SU-DHL-6 (cell line): ENCODE measurements around the gene URM1.
A peak's percentile ranks its signal among the peaks of the same experiment; 100 is the strongest.

ENCODE experiments used
- H2AFZ ChIP-seq: fragments of 200-600 bp; sonication (generic); 2 replicates; pipeline ENCODE4 v1.6.1; 2014; ENCODE audit warnings: low read depth, mild to moderate bottlenecking, moderate library complexity, mixed read lengths, antibody characterized with exemption, low read length; ENCODE audit not compliant: severe bottlenecking
- H3F3A ChIP-seq: fragments of 200-600 bp; shearing (Covaris generic); 2 replicates; pipeline ENCODE4 v1.6.0; 2016; ENCODE audit warnings: antibody characterized with exemption, mild to moderate bottlenecking; ENCODE audit not compliant: insufficient read depth
- H3K27ac ChIP-seq: fragments of 200-600 bp; sonication (generic); 2 replicates; pipeline ENCODE4 v1.5.1; 2016; ENCODE audit warnings: low read depth, mild to moderate bottlenecking, low read length, moderate library complexity, mixed read lengths
- H3K27me3 ChIP-seq: fragments of 200-600 bp; sonication (generic), shearing (Covaris generic); 2 replicates; pipeline ENCODE4 v1.6.0; 2014; ENCODE audit warnings: mild to moderate bottlenecking, low read length
- H3K36me3 ChIP-seq: fragments of 200-600 bp; sonication (generic); 2 replicates; pipeline ENCODE4 v1.6.1; 2014; ENCODE audit warnings: mild to moderate bottlenecking, low read length, mixed read lengths
- H3K4me2 ChIP-seq: fragments of 300-600, 200-600 bp; shearing (Covaris generic), sonication (generic); 2 replicates; pipeline ENCODE4 v1.6.0; 2014; ENCODE audit warnings: low read length, low read depth, mild to moderate bottlenecking; ENCODE audit not compliant: poor library complexity, severe bottlenecking
- H3K4me3 ChIP-seq: fragments of 200-600 bp; sonication (generic); 2 replicates; pipeline ENCODE4 v1.5.1; 2014; ENCODE audit warnings: antibody characterized with exemption, low read length, mild to moderate bottlenecking, mixed read lengths; ENCODE audit not compliant: insufficient read depth, poor library complexity, severe bottlenecking
- H3K79me2 ChIP-seq: fragments of 200-600 bp; sonication (generic); 2 replicates; pipeline ENCODE4 v1.6.1; 2014; ENCODE audit warnings: mild to moderate bottlenecking, low read length, moderate library complexity; ENCODE audit not compliant: insufficient read depth
- H3K9ac ChIP-seq: fragments of 200-600 bp; sonication (generic); 2 replicates; pipeline ENCODE4 v1.7.0; 2014; ENCODE audit warnings: mild to moderate bottlenecking, low read length
- H3K9me2 ChIP-seq: fragments of 200-600 bp; sonication (generic); replicated peaks from 2 replicates; pipeline ENCODE4 v1.6.1; 2014; ENCODE audit warnings: low read length; ENCODE audit not compliant: insufficient read depth
- H3K9me3 ChIP-seq: fragments of 200-600 bp; sonication (generic); 2 replicates; pipeline ENCODE4 v1.6.1; 2014; ENCODE audit warnings: low read length, mixed read lengths; ENCODE audit not compliant: insufficient read depth
- H4K20me1 ChIP-seq: fragments of 200-600 bp; sonication (generic); 2 replicates; pipeline ENCODE4 v1.6.1; 2014; ENCODE audit warnings: low read depth, mild to moderate bottlenecking, antibody characterized with exemption, low read length, moderate library complexity, mixed read lengths
- EZH2phosphoT487 ChIP-seq: fragments of 200-600 bp; sonication (generic), shearing (Covaris generic); conservative IDR thresholded peaks from 2 replicates; pipeline ENCODE4 v1.6.1; 2018; ENCODE audit warnings: mild to moderate bottlenecking, antibody characterized with exemption, low read length, moderate library complexity, mixed read lengths
- TF ChIP-seq, protein P1 (sequence below): fragments of 200-600 bp; sonication (generic); IDR thresholded peaks from one replicate; pipeline ENCODE4 v1.5.1; 2017; ENCODE audit warnings: antibody characterized with exemption, mild to moderate bottlenecking, low read length, moderate library complexity; ENCODE audit not compliant: insufficient read depth, poor library complexity, severe bottlenecking

The URM1 gene

DNA sequence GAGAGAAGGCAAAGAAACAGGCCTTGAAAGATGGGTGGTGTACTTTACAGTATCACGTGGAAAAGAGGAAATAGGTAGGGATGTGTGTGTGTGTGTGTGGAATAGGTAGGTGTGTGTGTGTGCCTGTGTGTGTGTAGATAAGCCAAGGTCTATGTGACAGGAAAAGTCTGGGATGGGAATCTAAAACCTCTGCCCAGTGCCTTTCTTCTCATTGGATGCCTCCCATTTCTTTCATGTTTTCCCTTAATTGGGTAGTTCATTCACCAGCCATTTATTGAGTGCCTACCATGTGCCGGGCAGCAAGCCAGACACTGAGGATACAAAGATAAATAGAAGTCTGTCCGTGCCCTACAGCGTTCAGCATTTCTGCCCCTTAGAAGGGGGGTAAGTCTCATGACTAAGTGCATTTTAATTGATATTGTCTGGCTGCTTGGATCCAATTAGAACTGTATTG is 1.0 kb downstream of the URM1 start:
- H3K9me2 ChIP-seq, result no peaks in the 10 kb centered on the region
- peak overlapping the region; percentile 89 for H3K4me2 ChIP-seq
- H3K79me2 ChIP-seq, result peaks cover 55% of the 10 kb centered on the region
- TF ChIP-seq, protein P1, sequence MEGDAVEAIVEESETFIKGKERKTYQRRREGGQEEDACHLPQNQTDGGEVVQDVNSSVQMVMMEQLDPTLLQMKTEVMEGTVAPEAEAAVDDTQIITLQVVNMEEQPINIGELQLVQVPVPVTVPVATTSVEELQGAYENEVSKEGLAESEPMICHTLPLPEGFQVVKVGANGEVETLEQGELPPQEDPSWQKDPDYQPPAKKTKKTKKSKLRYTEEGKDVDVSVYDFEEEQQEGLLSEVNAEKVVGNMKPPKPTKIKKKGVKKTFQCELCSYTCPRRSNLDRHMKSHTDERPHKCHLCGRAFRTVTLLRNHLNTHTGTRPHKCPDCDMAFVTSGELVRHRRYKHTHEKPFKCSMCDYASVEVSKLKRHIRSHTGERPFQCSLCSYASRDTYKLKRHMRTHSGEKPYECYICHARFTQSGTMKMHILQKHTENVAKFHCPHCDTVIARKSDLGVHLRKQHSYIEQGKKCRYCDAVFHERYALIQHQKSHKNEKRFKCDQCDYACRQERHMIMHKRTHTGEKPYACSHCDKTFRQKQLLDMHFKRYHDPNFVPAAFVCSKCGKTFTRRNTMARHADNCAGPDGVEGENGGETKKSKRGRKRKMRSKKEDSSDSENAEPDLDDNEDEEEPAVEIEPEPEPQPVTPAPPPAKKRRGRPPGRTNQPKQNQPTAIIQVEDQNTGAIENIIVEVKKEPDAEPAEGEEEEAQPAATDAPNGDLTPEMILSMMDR, result no peak
- TF ChIP-seq EZH2phosphoT487, result no peak
- H2AFZ ChIP-seq, result no peak overlapping the region
- no peaks in the 10 kb centered on the region for H3K36me3 ChIP-seq
- H4K20me1 ChIP-seq, result no peaks in the 10 kb centered on the region
- no peaks in the 10 kb centered on the region for H3F3A ChIP-seq
- H3K4me3 ChIP-seq, result peak overlapping the region; percentile 99
- peak overlapping the region; percentile 90 for H3K9ac ChIP-seq
- no peaks in the 10 kb centered on the region for H3K27me3 ChIP-seq
- no peaks in the 10 kb centered on the region for H3K9me3 ChIP-seq
- no peak overlapping the region for H3K27ac ChIP-seq

DNA sequence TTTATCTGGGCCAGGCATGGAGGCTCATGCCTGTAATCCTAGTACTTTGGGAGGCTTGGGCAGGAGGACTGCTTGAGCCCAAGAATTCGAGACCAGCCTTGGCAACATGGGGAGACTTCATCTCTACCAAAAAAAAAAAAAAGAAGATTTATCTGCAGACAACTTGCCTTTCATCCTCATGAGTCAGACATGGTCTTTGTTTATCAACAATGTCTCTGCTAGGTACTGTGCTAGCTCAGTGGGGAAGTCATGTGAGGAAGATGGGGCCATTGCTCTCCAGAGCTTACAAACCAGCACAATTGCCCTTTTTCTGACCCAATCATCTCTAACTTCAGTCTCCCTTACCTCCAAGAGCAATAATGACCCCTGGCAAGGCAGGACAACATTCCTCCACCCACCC is 1.6 kb downstream of the URM1 start:
- H3F3A ChIP-seq, result no peaks in the 10 kb centered on the region
- no peaks in the 10 kb centered on the region for H3K9me2 ChIP-seq
- peak overlapping the region; percentile 89 for H3K4me2 ChIP-seq
- no peak overlapping the region for H3K27ac ChIP-seq
- peaks cover 55% of the 10 kb centered on the region for H3K79me2 ChIP-seq
- H3K4me3 ChIP-seq, result no peak overlapping the region
- H3K36me3 ChIP-seq, result no peaks in the 10 kb centered on the region
- no peaks in the 10 kb centered on the region for H3K9me3 ChIP-seq
- H4K20me1 ChIP-seq, result no peaks in the 10 kb centered on the region
- H2AFZ ChIP-seq, result no peak overlapping the region
- no peak for TF ChIP-seq EZH2phosphoT487
- TF ChIP-seq, protein P1, result no peak
- no peak overlapping the region; the same call in 1 of the 2 replicates for H3K9ac ChIP-seq
- H3K27me3 ChIP-seq, result no peaks in the 10 kb centered on the region

DNA sequence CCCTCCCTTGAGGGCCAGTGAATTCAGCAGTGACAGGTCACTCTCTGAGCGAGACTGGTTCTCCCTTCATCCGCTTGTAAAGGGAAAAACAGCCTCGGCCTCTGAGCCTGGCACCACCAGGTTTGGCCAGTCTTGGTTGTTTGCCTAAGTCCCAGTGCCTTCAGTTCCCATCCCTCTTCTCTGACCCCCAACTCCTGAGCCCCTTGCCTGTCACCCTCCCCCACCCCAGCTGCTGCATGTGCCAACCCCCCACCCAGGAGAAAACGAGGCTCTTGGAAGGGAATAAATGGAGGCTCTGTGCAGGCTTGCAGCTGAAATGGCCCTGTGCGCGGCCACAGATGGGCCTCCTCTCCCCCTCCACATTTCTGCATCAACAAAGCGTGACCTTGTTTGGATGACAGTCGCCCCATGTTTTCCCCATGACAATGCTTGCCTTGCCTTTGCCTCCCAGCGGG is 3.1 kb downstream of the URM1 start:
- Histone ChIP-seq H3K36me3 (no peaks in the 10 kb centered on the region), H3K79me2 (peaks cover 55% of the 10 kb centered on the region), H3K27ac (no peak overlapping the region), H3K9ac (no peak overlapping the region), H4K20me1 (no peaks in the 10 kb centered on the region), H3K9me3 (no peaks in the 10 kb centered on the region), H3K4me2 (no peak overlapping the region), H3K27me3 (no peaks in the 10 kb centered on the region), H3K9me2 (no peaks in the 10 kb centered on the region), H2AFZ (no peak overlapping the region), H3F3A (no peaks in the 10 kb centered on the region), H3K4me3 (no peak overlapping the region)
- TF ChIP-seq, protein P1, result no peak
- no peak for TF ChIP-seq EZH2phosphoT487
